Esophagus squamous epithelium (tissue), 5 donors: ENCODE results near the gene BIN1. TPM values are rescaled to one million over a fixed set of nuclear protein-coding genes. Genes with fewer than 3 reads are reported as not detected.

Experiments
- DNase-seq: peaks from one replicate; lab custom pipeline; 2025; lab: John Stamatoyannopoulos, UW
- H3K27ac ChIP-seq, 4 donors: fragments of 200-600 bp; sonication (generic); one replicate each; pipeline ENCODE4 v1.5.1; 2016 to 2019; ENCODE audit warnings: mild to moderate bottlenecking in 1 of 4
- H3K27me3 ChIP-seq, 4 donors: fragments of 200-600 bp; sonication (generic); 1 replicate in 3 of 4; 2 replicates in 1 of 4; pipeline versions ENCODE4 v1.5.1 to v1.6.0; 2017 to 2021; ENCODE audit warnings: antibody characterized with exemption in 1 of 4
- H3K36me3 ChIP-seq, 3 donors: fragments of 200-600 bp; sonication (generic); one replicate each; pipeline ENCODE4 v1.5.1; 2016 to 2019
- H3K4me1 ChIP-seq, 3 donors: fragments of 200-600 bp; sonication (generic); one replicate each; pipeline ENCODE4 v1.5.1; 2017 to 2019
- H3K4me3 ChIP-seq, 4 donors: fragments of 200-600 bp; sonication (generic); 1 replicate in 3 of 4; 2 replicates in 1 of 4; pipeline ENCODE4 v1.5.1; 2016 to 2019; ENCODE audit warnings: mild to moderate bottlenecking in 2 of 4, moderate library complexity in 1 of 4
- H3K9me3 ChIP-seq, 3 donors: fragments of 200-600 bp; sonication (generic); one replicate each; pipeline ENCODE4 v1.5.1; 2016 to 2019
- POLR2A ChIP-seq, 4 donors: fragments of 450-650 bp; IDR thresholded peaks; one replicate each; pipeline ENCODE4 v1.6.1; 2017; ENCODE audit warnings: antibody characterized with exemption in 4 of 4, mild to moderate bottlenecking in 4 of 4, moderate library complexity in 3 of 4
- WGBS, 2 donors: methylation state at CpG; one replicate each; pipeline ENCODE4 v1.1.5; 2018; 5-methylcytosine and 5-hydroxymethylcytosine counted together
- intact Hi-C: fragments of 100-400 bp; cut with DNase I; formaldehyde crosslinking; loops from one replicate; pipeline ENCODE4 v1.15.0; 2022
- small RNA-seq, 4 donors: library from RNA; depleted of rRNA; stranded (forward); fragments of <200 nt; gene quantifications; one replicate each; pipeline ENCODE3, GENCODE V24; 2016
- total RNA-seq, 4 donors: library from RNA; depleted of rRNA; stranded (reverse); fragments of >200 nt; gene quantifications; one replicate each; pipeline ENCODE4 v1.1.0, GENCODE V29; 2016
- TF ChIP-seq, protein P1 (sequence below), 6 experiments: fragments of 450-650 bp in 4 of 6; fragments of 200-600 bp in 2 of 6; sonication (generic) in 2 of 6; IDR thresholded peaks; one replicate each; pipeline ENCODE4 v1.5.1; 2016 to 2019; ENCODE audit warnings: antibody characterized with exemption in 6 of 6, mild to moderate bottlenecking in 4 of 6, moderate library complexity in 4 of 6
- donor health status: DM: yes; HTN: yes; CAD: no.

Gene BIN1
- total RNA-seq, 4 donors from 2014 or later: 10.8 to 23.3 (median 15.5) TPM

DNA sequence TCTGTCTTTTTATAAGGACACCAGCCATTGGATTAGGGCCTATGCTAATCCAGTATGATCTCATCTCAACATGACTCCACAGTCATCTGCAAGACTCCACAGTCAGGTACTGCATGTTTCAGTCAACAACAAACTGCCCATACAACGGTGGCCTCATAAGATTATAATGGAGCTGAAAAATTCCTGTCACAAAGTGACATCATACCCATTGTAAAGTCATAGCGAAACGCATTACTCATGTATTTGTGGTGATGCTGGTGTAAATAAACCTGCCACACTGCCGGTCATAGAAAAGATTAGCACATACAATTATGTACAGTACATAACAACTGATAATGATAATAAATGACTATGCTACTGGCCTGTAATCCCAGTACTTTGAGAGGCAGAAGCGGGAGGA is 106.0 kb downstream of the BIN1 start:
- no peak for DNase-seq
- H3K27me3 ChIP-seq: no peaks in the 10 kb centered on the region
- H3K4me1 ChIP-seq: no peaks in the 10 kb centered on the region
- no peaks in the 10 kb centered on the region for H3K36me3 ChIP-seq
- intact Hi-C loops: no loop called here
- no peaks in the 10 kb centered on the region for H3K9me3 ChIP-seq
- H3K27ac ChIP-seq: no peak overlapping the region
- TF ChIP-seq, protein P1, sequence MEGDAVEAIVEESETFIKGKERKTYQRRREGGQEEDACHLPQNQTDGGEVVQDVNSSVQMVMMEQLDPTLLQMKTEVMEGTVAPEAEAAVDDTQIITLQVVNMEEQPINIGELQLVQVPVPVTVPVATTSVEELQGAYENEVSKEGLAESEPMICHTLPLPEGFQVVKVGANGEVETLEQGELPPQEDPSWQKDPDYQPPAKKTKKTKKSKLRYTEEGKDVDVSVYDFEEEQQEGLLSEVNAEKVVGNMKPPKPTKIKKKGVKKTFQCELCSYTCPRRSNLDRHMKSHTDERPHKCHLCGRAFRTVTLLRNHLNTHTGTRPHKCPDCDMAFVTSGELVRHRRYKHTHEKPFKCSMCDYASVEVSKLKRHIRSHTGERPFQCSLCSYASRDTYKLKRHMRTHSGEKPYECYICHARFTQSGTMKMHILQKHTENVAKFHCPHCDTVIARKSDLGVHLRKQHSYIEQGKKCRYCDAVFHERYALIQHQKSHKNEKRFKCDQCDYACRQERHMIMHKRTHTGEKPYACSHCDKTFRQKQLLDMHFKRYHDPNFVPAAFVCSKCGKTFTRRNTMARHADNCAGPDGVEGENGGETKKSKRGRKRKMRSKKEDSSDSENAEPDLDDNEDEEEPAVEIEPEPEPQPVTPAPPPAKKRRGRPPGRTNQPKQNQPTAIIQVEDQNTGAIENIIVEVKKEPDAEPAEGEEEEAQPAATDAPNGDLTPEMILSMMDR (IDR thresholded peaks at IDR 0.05): no peak
- TF ChIP-seq POLR2A (IDR thresholded peaks at IDR 0.05): no peak
- 59 to 71% methylated on average over 5 of the region's 5 CpGs for WGBS, 2 donors
- no peak overlapping the region for H3K4me3 ChIP-seq

DNA sequence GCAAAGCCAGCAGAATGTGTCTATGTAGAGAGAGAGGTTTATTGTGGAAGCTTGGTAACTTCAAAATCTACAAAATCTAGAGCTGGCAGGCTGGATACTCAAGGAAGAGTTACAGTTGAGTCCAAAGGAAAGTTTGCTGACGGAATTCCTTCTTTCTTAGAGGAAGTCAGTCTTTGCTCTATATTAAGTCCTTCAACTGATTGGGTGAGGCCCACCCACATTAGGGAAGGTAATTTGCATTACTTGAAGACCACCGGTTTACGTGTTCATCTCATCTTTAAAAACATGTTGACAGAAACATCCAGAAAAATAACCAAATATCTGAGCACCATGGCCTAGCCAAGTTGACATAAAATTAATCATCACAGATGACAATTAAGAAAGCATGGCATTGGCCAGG is 106.8 kb downstream of the BIN1 start:
- Histone ChIP-seq H3K27ac (no peak overlapping the region), H3K27me3 (no peaks in the 10 kb centered on the region), H3K4me3 (no peak overlapping the region), H3K9me3 (no peaks in the 10 kb centered on the region), H3K36me3 (no peaks in the 10 kb centered on the region), H3K4me1 (no peaks in the 10 kb centered on the region)
- TF ChIP-seq, protein P1 (IDR thresholded peaks at IDR 0.05): no peak
- no peak for TF ChIP-seq POLR2A (IDR thresholded peaks at IDR 0.05)
- no peak for DNase-seq
- intact Hi-C loops: no loop called here
- WGBS, 2 donors: 76% methylated on average over 3 of the region's 3 CpGs

DNA sequence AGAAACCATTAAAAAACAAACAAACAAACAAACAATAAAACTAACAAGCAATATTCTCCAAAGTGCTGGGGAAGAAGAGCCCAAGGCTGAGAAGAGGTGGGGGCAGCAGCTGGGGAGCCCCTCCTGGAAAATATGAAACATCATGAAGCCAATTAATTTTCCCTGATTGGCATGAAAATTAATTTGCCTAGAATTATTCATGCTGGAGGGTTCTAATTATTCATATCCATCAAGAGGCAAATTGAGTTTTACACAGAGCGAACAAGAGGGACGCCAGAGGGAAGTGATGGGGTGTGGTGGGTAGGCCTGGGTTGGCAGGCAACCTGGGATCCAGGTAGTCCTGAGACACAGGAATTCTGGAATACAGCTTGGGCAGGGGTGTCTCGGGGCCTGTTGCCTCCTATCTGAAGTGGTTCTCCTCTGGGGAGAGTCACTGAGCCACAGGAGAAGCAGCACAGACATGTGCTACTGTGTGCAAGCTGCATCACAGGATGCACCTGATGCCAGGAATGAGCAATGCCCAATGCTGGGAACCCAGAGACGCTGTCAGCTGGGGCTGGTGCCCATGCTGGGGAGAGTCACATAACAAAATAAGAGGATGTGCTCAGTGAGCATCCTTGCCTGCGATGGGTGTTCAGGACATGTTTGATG is 107.7 kb downstream of the BIN1 start:
- no peak for DNase-seq

DNA sequence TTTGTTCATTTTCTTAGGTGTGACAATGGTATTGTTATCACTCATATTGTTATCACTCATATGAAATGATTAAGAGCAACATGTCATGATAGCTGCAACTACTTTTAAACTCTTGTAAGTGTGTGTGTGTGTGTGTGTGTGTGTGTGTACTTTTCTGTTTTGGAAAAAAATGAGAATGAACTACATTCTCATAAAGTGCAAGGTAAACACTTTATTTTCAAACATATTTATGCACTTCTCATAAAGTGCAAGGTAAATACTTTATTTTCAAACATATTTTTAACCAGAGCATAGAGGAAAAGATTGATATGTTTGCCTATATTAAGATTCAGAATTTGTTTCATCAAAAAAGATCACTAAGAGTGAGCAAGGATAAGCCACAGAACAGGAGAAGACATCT is 108.5 kb downstream of the BIN1 start:
- no peaks in the 10 kb centered on the region for H3K36me3 ChIP-seq
- H3K4me3 ChIP-seq: no peak overlapping the region
- intact Hi-C loops: no loop called here
- no peak overlapping the region for H3K27ac ChIP-seq
- no peaks in the 10 kb centered on the region for H3K9me3 ChIP-seq
- H3K4me1 ChIP-seq: no peaks in the 10 kb centered on the region
- H3K27me3 ChIP-seq: no peaks in the 10 kb centered on the region
- DNase-seq: no peak
- TF ChIP-seq, protein P1 (IDR thresholded peaks at IDR 0.05): no peak
- no peak for TF ChIP-seq POLR2A (IDR thresholded peaks at IDR 0.05)

More for the DNA sequence above, 107.7 kb downstream of the BIN1 start:
- Histone ChIP-seq H3K9me3 (no peaks in the 10 kb centered on the region), H3K36me3 (no peaks in the 10 kb centered on the region), H3K27ac (no peak overlapping the region), H3K27me3 (no peaks in the 10 kb centered on the region), H3K4me1 (no peaks in the 10 kb centered on the region), H3K4me3 (no peak overlapping the region)
- intact Hi-C loops: no loop called here
- 75 to 93% methylated on average over 2 to 5 of the region's 5 CpGs for WGBS, 2 donors
- TF ChIP-seq POLR2A (IDR thresholded peaks at IDR 0.05): no peak
- TF ChIP-seq, protein P1 (IDR thresholded peaks at IDR 0.05): no peak

Small RNAs within 50 kb of the gene (small RNA-seq; reads per million reads assigned to genes)
- 0 reads per million in 4 donors for gene RNU7-182P

Other genes starting within 250 kb of the BIN1 start
- not detected for gene TEX51, start 208.3 kb downstream of the BIN1 start, total RNA-seq
- gene CYP27C1, start 113.1 kb upstream of the BIN1 start, total RNA-seq: 1 to 10 TPM in 3 of 4 donors, under 1 TPM in 1; 0.95 to 4.6 (median 1.6) TPM
- 10 to 100 TPM; 19.3 to 36.6 (median 25.2) TPM for gene ERCC3, start 187.0 kb upstream of the BIN1 start, total RNA-seq